K562 (cell line): ENCODE data around the gene RPUSD2. TPM values are rescaled to one million over a fixed set of nuclear protein-coding genes. Genes with fewer than 3 reads are reported as not detected.
A peak's percentile ranks its signal among the peaks of the same experiment; 100 is the strongest.

ENCODE experiments used
- ARNT ChIP-seq, 2 experiments: fragments of 450-650 bp; IDR thresholded peaks; 2 replicates each; pipeline ENCODE4 v1.6.1; 2016; ENCODE audit warnings: mild to moderate bottlenecking in 1 of 2
- ATF3 ChIP-seq, 2 experiments: fragments of 450-650 bp in 1 of 2; sonication (generic) in 1 of 2; formaldehyde crosslinking in 1 of 2; IDR thresholded peaks in 1 of 2; conservative IDR thresholded peaks in 1 of 2; 2 replicates each; pipeline versions ENCODE4 v1.6.1 to v1.8.1; 2016 to 2023; ENCODE audit warnings: mild to moderate bottlenecking in 2 of 2, moderate library complexity in 2 of 2, inconsistent platforms in 1 of 2, missing genetic modification reagents in 1 of 2
- ATF7 ChIP-seq: fragments of 450-650 bp; IDR thresholded peaks from 2 replicates; pipeline ENCODE4 v1.7.1; 2014; ENCODE audit warnings: mild to moderate bottlenecking, moderate library complexity
- CBX8 ChIP-seq: fragments of 200-600 bp; sonication (generic); IDR thresholded peaks from 2 replicates; pipeline ENCODE4 v1.6.1; 2012; ENCODE audit warnings: borderline replicate concordance, mixed run types, low read depth, mild to moderate bottlenecking, moderate library complexity, mixed read lengths, low read length, control low read depth, inconsistent platforms; ENCODE audit not compliant: poor library complexity, severe bottlenecking; ENCODE audit errors: extremely low read depth
- FOXK2 ChIP-seq, 2 experiments: fragments of 450-650 bp; IDR thresholded peaks in 1 of 2; conservative IDR thresholded peaks in 1 of 2; 2 replicates each; pipeline ENCODE4 v1.6.1; 2016; ENCODE audit warnings: low read depth in 2 of 2, mild to moderate bottlenecking in 1 of 2
- GATAD2A ChIP-seq: fragments of 450-650 bp; IDR thresholded peaks from 2 replicates; pipeline ENCODE4 v1.6.1; 2017
- HDAC2 ChIP-seq: fragments of 450-650 bp; IDR thresholded peaks from 2 replicates; pipeline ENCODE4 v1.6.1; 2016; ENCODE audit warnings: mild to moderate bottlenecking
- HMBOX1 ChIP-seq: sonication (generic); IDR thresholded peaks from 2 replicates; pipeline ENCODE4 v1.6.1; 2016
- JUND ChIP-seq, 2 experiments: IDR thresholded peaks; 2 replicates in 1 of 2; 3 replicates in 1 of 2; pipeline ENCODE4 v1.6.1; 2011; ENCODE audit warnings: borderline replicate concordance in 2 of 2, low read depth in 2 of 2, low read length in 2 of 2, improper control_type of control experiment in 1 of 2, missing biosample characterization in 1 of 2, missing genetic modification characterization in 1 of 2, missing genetic modification reagents in 1 of 2
- RNF2 ChIP-seq: sonication (generic); IDR thresholded peaks from 2 replicates; pipeline ENCODE4 v1.6.1; 2016
- SRSF3 ChIP-seq: fragments of 200-400 bp; formaldehyde crosslinking; IDR thresholded peaks from 2 replicates; pipeline ENCODE4 v1.6.1; 2016; ENCODE audit warnings: mild to moderate bottlenecking, low read length, moderate library complexity; ENCODE audit not compliant: insufficient read depth
- TAF7 ChIP-seq: fragments of 450-650 bp; IDR thresholded peaks from 2 replicates; pipeline ENCODE4 v1.6.1; 2016; ENCODE audit warnings: missing genetic modification characterization, missing compliant biosample characterization
- TCFL5 ChIP-seq: fragments of 250-450 bp; sonication (Bioruptor Pico); conservative IDR thresholded peaks from 2 replicates; pipeline ENCODE4 v1.6.1; 2021; ENCODE audit warnings: mild to moderate bottlenecking, moderate library complexity, matching md5 sums
- TRIM25 ChIP-seq: fragments of 450-650 bp; IDR thresholded peaks from 2 replicates; pipeline ENCODE4 v1.7.0; 2016; ENCODE audit warnings: borderline replicate concordance
- ZNF507 ChIP-seq: conservative IDR thresholded peaks from 2 replicates; pipeline ENCODE4 v1.6.1; 2017; ENCODE audit warnings: missing genetic modification characterization, missing compliant biosample characterization
- ZNF668 ChIP-seq: fragments of 250-450 bp; sonication (Bioruptor Pico); IDR thresholded peaks from 2 replicates; pipeline ENCODE4 v1.8.0; 2022; ENCODE audit warnings: mild to moderate bottlenecking, inconsistent platforms
- ZNF740 ChIP-seq, 3 experiments: fragments of 200-800 bp in 1 of 3; sonication (Bioruptor generic) in 1 of 3; sonication (generic) in 1 of 3; formaldehyde crosslinking in 1 of 3; IDR thresholded peaks; 2 replicates each; pipeline versions ENCODE4 v1.6.1 to v1.8.0; 2016 to 2022; ENCODE audit warnings: mild to moderate bottlenecking in 2 of 3, missing compliant biosample characterization in 2 of 3, missing genetic modification characterization in 2 of 3, missing genetic modification reagents in 1 of 3
- ZSCAN32 ChIP-seq: fragments of 450-650 bp; formaldehyde crosslinking; IDR thresholded peaks from 2 replicates; pipeline ENCODE4 v1.4.0; 2020; ENCODE audit warnings: mild to moderate bottlenecking, moderate library complexity
- polyA plus RNA-seq, 8 experiments: library from polyadenylated mRNA; depleted of rRNA in 4 of 8; stranded (reverse) in 5 of 8; unstranded in 3 of 8; fragments of >200 nt; fragmentation: Nextera tagmentation in 2 of 8; fragmentation: Illumina TruSeq in 1 of 8; extraction: Ambion mirVana in 2 of 8; extraction: Trizol in 1 of 8; gene quantifications; 2 replicates each; pipeline versions ENCODE4 v1.2.1 to v1.2.3, GENCODE V29; 2011 to 2014; ENCODE audit warnings: inconsistent platforms in 1 of 8, missing spikeins in 1 of 8
- total RNA-seq, 7 experiments: library from RNA; depleted of rRNA in 6 of 7; stranded (reverse); fragments of >200 nt in 6 of 7; fragmentation: Illumina TruSeq in 2 of 7; extraction: Trizol in 2 of 7; gene quantifications; 2 replicates each; pipeline versions ENCODE4 v1.2.1 to v1.2.3, GENCODE V29; 2011 to 2021; ENCODE audit warnings: low replicate concordance in 1 of 7

Gene RPUSD2
- total and polyA plus RNA-seq, 9 of the 15 experiments (the other 6 are each of a cell fraction or from before 2014, with no cell fraction given), result 3.7 to 30.2 (median 14.3) TPM

- TF ChIP-seq ATF3 (IDR thresholded peaks at IDR 0.05) (peak; percentile 72), ATF3 (CRISPR knock-in tag; conservative IDR thresholded peaks at IDR 0.05) (no peak), TAF7 (tag) (peak; percentile 16; the same call in 1 of the 2 replicates), GATAD2A (no peak), TRIM25 (no peak), ZNF740 (CRISPR knock-in tag; IDR thresholded peaks at IDR 0.05) (no peak), ZNF740 (tag; IDR thresholded peaks at IDR 0.05) (no peak), CBX8 (no peak), FOXK2 (conservative IDR thresholded peaks at IDR 0.05 in 1 of 2, IDR thresholded peaks at IDR 0.05 in 1 of 2; ENCODE audit: low read depth in 2 of 2) (0 out of 4 replicates have a peak, but pooled peaks of 1 of the 2 experiments have one; percentile 2), ATF7 (peak; percentile 27; the same call in 1 of the 2 replicates), ARNT (IDR thresholded peaks at IDR 0.05) (0 out of 4 replicates have a peak, but pooled peaks of 1 of the 2 experiments have one; percentile 32), HDAC2 (no peak), SRSF3 (no peak), RNF2 (no peak), ZNF507 (tag) (no peak), ZSCAN32 (no peak), TCFL5 (no peak), HMBOX1 (no peak), ZNF668 (CRISPR knock-in tag) (no peak), JUND (IDR thresholded peaks at IDR 0.05; ENCODE audit: borderline replicate concordance, low read depth, low read length) (peak; percentile 46; the same call in 1 of the 2 replicates), JUND (tag; IDR thresholded peaks at IDR 0.05; ENCODE audit: borderline replicate concordance, low read depth, low read length) (no peak; the same call in 2 of the 3 replicates)
Measured at GRCh38 chr15:40565333-40566238, 3.5 kb upstream of the RPUSD2 start (continued).
